OCI-LY1 (cell line): ENCODE data around the gene SLC13A5.

Experiments used
- H2AFZ ChIP-seq: fragments of 200-600 bp; sonication (generic), shearing (Covaris generic); 2 replicates; pipeline ENCODE4 v1.6.0; 2014; ENCODE audit warnings: antibody characterized with exemption, mild to moderate bottlenecking, low read length
- H3F3A ChIP-seq: fragments of 200-600 bp; sonication (generic), shearing (Covaris generic); 2 replicates; pipeline ENCODE4 v1.6.0; 2014; ENCODE audit warnings: mild to moderate bottlenecking, antibody characterized with exemption, low read length, moderate library complexity; ENCODE audit not compliant: insufficient read depth
- H3K27ac ChIP-seq: fragments of 200-600 bp; sonication (generic); 2 replicates; pipeline ENCODE4 v1.5.1; 2014; ENCODE audit warnings: low read length, mixed run types, mild to moderate bottlenecking, low read depth; ENCODE audit not compliant: poor library complexity, severe bottlenecking
- H3K27me3 ChIP-seq: fragments of 200-600 bp; sonication (generic); 2 replicates; pipeline ENCODE4 v1.6.0; 2014; ENCODE audit warnings: antibody characterized with exemption, mild to moderate bottlenecking, low read length, moderate library complexity; ENCODE audit not compliant: insufficient read depth
- H3K36me3 ChIP-seq: fragments of 200-600 bp; sonication (generic); 2 replicates; pipeline ENCODE4 v1.6.1; 2014; ENCODE audit warnings: mild to moderate bottlenecking, antibody characterized with exemption, low read length, moderate library complexity, mixed read lengths; ENCODE audit not compliant: insufficient read depth
- H3K4me1 ChIP-seq: fragments of 200-600 bp; sonication (generic); 2 replicates; pipeline ENCODE4 v1.5.1; 2014; ENCODE audit warnings: mild to moderate bottlenecking, low read length, moderate library complexity; ENCODE audit not compliant: insufficient read depth, severe bottlenecking
- H3K4me2 ChIP-seq: fragments of 200-600 bp; sonication (generic), shearing (Covaris generic); 2 replicates; pipeline ENCODE4 v1.6.1; 2014; ENCODE audit warnings: low read length
- H3K4me3 ChIP-seq: fragments of 200-600 bp; sonication (generic); 2 replicates; pipeline ENCODE4 v1.5.1; 2014; ENCODE audit warnings: low read length, low read depth, mild to moderate bottlenecking, mixed read lengths; ENCODE audit not compliant: poor library complexity, severe bottlenecking
- H3K79me2 ChIP-seq: fragments of 200-600 bp; shearing (Covaris generic); 2 replicates; pipeline ENCODE4 v1.6.1; 2016; ENCODE audit warnings: mixed run types, low read length, mixed read lengths; ENCODE audit not compliant: insufficient read depth
- H3K9ac ChIP-seq: fragments of 200-600 bp; sonication (generic), shearing (Covaris generic); 2 replicates; pipeline ENCODE4 v1.6.1; 2014; ENCODE audit warnings: mild to moderate bottlenecking, low read length, mixed read lengths
- H3K9me2 ChIP-seq: fragments of 200-600 bp; sonication (generic), shearing (Covaris generic); 2 replicates; pipeline ENCODE4 v1.6.1; 2014; ENCODE audit warnings: low read depth, mild to moderate bottlenecking, low read length, mixed read lengths
- H3K9me3 ChIP-seq: fragments of 200-600 bp; shearing (Covaris generic); 2 replicates; pipeline ENCODE4 v1.6.1; 2014; ENCODE audit warnings: low read length, mixed read lengths
- H4K20me1 ChIP-seq: fragments of 200-600 bp; sonication (generic), shearing (Covaris generic); 2 replicates; pipeline ENCODE4 v1.6.0; 2016; ENCODE audit warnings: mild to moderate bottlenecking, low read length; ENCODE audit not compliant: insufficient read depth
- CTCF ChIP-seq: fragments of 200-600 bp; sonication (generic), shearing (Covaris generic); IDR thresholded peaks from 2 replicates; pipeline ENCODE4 v1.5.1; 2017; ENCODE audit warnings: mild to moderate bottlenecking, antibody characterized with exemption, low read length, moderate library complexity, mixed read lengths
- EZH2 ChIP-seq: fragments of 200-600 bp; sonication (generic), shearing (Covaris generic); IDR thresholded peaks from 2 replicates; pipeline ENCODE4 v1.8.0; 2017; ENCODE audit warnings: borderline replicate concordance, mixed run types, mild to moderate bottlenecking, antibody characterized with exemption, low read length, moderate library complexity, mixed read lengths

Gene SLC13A5

DNA sequence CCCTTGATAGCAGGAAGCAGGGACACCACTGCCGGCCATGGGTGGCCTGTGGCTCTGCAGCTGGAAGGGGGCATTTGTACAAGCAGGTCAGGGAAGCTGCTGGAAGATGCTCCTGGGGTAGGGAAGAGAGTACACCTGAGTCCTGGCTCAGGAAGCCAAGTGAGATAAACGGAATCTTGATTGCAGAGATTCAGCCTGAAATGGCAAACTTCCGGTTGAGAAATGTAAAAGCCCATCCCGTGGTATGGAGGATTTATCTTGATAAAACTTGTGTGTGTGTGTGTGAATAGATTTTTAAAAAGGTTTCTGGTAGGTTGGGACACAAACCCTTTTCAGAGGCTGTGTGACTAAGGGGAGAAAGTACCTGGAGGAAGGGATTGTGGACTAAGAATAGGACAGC is 32.0 kb downstream of the SLC13A5 start:
- Histone ChIP-seq H4K20me1 (no peaks in the 10 kb centered on the region), H3F3A (no peaks in the 10 kb centered on the region), H3K4me2 (no peak overlapping the region), H3K9me3 (no peaks in the 10 kb centered on the region), H3K9me2 (no peaks in the 10 kb centered on the region), H3K4me3 (no peak overlapping the region), H3K36me3 (no peaks in the 10 kb centered on the region), H3K27ac (no peak overlapping the region), H3K27me3 (no peaks in the 10 kb centered on the region), H3K4me1 (no peaks in the 10 kb centered on the region), H3K9ac (no peak overlapping the region), H2AFZ (no peak overlapping the region), H3K79me2 (no peaks in the 10 kb centered on the region)
- TF ChIP-seq EZH2, result no peak
- TF ChIP-seq CTCF, result no peak

- H3K4me2 ChIP-seq, result no peak overlapping the region
These were observed 33.9 kb downstream of the SLC13A5 start for GRCh38 chr17:6679241-6679640.

DNA sequence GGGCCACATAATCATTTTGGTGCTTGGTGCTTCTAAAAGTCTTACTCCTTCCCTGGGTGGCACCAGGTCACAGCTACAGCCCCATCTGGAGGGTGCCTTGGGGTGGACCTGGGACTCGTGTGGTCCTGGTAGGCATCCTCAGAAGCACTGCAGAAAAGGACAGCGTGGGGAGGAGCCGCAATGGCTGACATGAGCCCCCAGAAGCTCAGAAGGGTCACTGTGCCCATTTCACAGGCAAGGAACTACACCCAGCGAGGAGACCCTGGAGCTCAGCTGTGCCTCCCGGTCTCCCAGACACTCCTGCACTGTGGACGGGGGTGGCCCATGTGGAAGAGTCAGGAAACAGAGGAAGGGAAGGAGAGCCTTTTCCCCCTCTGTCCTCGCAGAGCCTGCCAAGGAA is 35.2 kb downstream of the SLC13A5 start:
- H4K20me1 ChIP-seq, result no peaks in the 10 kb centered on the region
- no peaks in the 10 kb centered on the region for H3K9me2 ChIP-seq
- no peak overlapping the region for H3K4me3 ChIP-seq
- no peaks in the 10 kb centered on the region for H3F3A ChIP-seq
- no peaks in the 10 kb centered on the region for H3K9me3 ChIP-seq
- H3K27me3 ChIP-seq, result no peaks in the 10 kb centered on the region
- TF ChIP-seq CTCF (no peak), EZH2 (no peak)
- H3K79me2 ChIP-seq, result no peaks in the 10 kb centered on the region
- no peak overlapping the region for H3K4me2 ChIP-seq
- H3K4me1 ChIP-seq, result no peaks in the 10 kb centered on the region
- H3K27ac ChIP-seq, result no peak overlapping the region
- no peaks in the 10 kb centered on the region for H3K36me3 ChIP-seq
- no peak overlapping the region for H2AFZ ChIP-seq
- H3K9ac ChIP-seq, result no peak overlapping the region

More at GRCh38 chr17:6679241-6679640, 33.9 kb downstream of the SLC13A5 start:
- Histone ChIP-seq H3K9me2 (no peaks in the 10 kb centered on the region), H3K27me3 (no peaks in the 10 kb centered on the region), H3K4me3 (no peak overlapping the region), H3F3A (no peaks in the 10 kb centered on the region), H3K36me3 (no peaks in the 10 kb centered on the region), H2AFZ (no peak overlapping the region), H3K79me2 (no peaks in the 10 kb centered on the region), H3K9me3 (no peaks in the 10 kb centered on the region), H4K20me1 (no peaks in the 10 kb centered on the region), H3K9ac (no peak overlapping the region), H3K4me1 (no peaks in the 10 kb centered on the region), H3K27ac (no peak overlapping the region)
- TF ChIP-seq CTCF (no peak), EZH2 (no peak)
